CD4-positive, alpha-beta T cell (primary cell): ENCODE data around the gene USP53. TPM values are rescaled to one million over a fixed set of nuclear protein-coding genes. Genes with fewer than 3 reads are reported as not detected.

Experiments used
- ATAC-seq: fragments of 200-7000 bp; cut with Tn5 transposase; one replicate; pipeline ENCODE4 v1.10.0; 2022; ENCODE audit warnings: mild to moderate bottlenecking; ENCODE audit not compliant: poor library complexity
- CTCF ChIA-PET: fragments of 350-600 bp; sonication (Branson Sonifier 250); formaldehyde crosslinking; loops from one replicate; lab custom pipeline; 2021; ENCODE audit warnings: antibody characterized with exemption, inconsistent platforms; lab: Charles Lee
- POLR2A ChIA-PET: fragments of 350-600 bp; sonication (Branson Sonifier 250); formaldehyde crosslinking; loops from one replicate; lab custom pipeline; 2021; ENCODE audit warnings: antibody characterized with exemption, inconsistent platforms; lab: Charles Lee
- DNase-seq, 14 experiments: peaks; one replicate each; pipeline ENCODE4 v3.0.0-alpha.2; 2013 to 2020; ENCODE audit warnings: mixed read lengths in 2 of 14
- H3K27ac ChIP-seq, 2 donors: one replicate each; pipeline versions ENCODE4 v1.5.1 to v1.7.0; 2013; ENCODE audit warnings: low read length in 2 of 2, low read depth in 1 of 2, mild to moderate bottlenecking in 1 of 2
- H3K27me3 ChIP-seq, 2 experiments: 1 replicate in 1 of 2; 2 replicates in 1 of 2; pipeline versions ENCODE4 v1.6.1 to v1.7.0; 2013; ENCODE audit warnings: low read length in 2 of 2, control low read depth in 1 of 2, mild to moderate bottlenecking in 1 of 2, moderate library complexity in 1 of 2; ENCODE audit not compliant: insufficient read depth in 2 of 2, control insufficient read depth in 1 of 2
- H3K36me3 ChIP-seq: one replicate; pipeline ENCODE4 v1.6.1; 2013; ENCODE audit warnings: low read length, control low read depth; ENCODE audit not compliant: insufficient read depth
- H3K4me1 ChIP-seq: one replicate; pipeline ENCODE4 v1.6.1; 2013; ENCODE audit warnings: low read length, control low read depth; ENCODE audit not compliant: insufficient read depth
- H3K4me3 ChIP-seq: one replicate; pipeline ENCODE4 v1.5.1; 2013; ENCODE audit warnings: mild to moderate bottlenecking, low read length, moderate library complexity
- H3K9me3 ChIP-seq, 2 experiments: 1 replicate in 1 of 2; 2 replicates in 1 of 2; pipeline versions ENCODE4 v1.6.1 to v1.7.0; 2013; ENCODE audit warnings: low read length in 2 of 2, mild to moderate bottlenecking in 2 of 2, control low read depth in 1 of 2, moderate library complexity in 1 of 2; ENCODE audit not compliant: control insufficient read depth in 1 of 2, insufficient read depth in 1 of 2
- H3K27ac Mint-ChIP-seq: one replicate; pipeline ENCODE4 v1.8.0; 2020; ENCODE audit warnings: mixed read lengths
- H3K27me3 Mint-ChIP-seq: one replicate; pipeline ENCODE4 v1.8.0; 2021; ENCODE audit warnings: mixed read lengths
- H3K36me3 Mint-ChIP-seq: one replicate; pipeline ENCODE4 v1.8.0; 2021; ENCODE audit warnings: low read depth, mixed read lengths
- H3K4me1 Mint-ChIP-seq: one replicate; pipeline ENCODE4 v1.8.0; 2021; ENCODE audit warnings: low read depth, mixed read lengths
- H3K4me3 Mint-ChIP-seq: one replicate; pipeline ENCODE4 v1.8.0; 2020; ENCODE audit warnings: mild to moderate bottlenecking, mixed read lengths
- H3K9me3 Mint-ChIP-seq: one replicate; pipeline ENCODE4 v1.8.0; 2020; ENCODE audit warnings: mixed read lengths
- CTCF ChIP-seq: fragments of 200-600 bp; IDR thresholded peaks from one replicate; pipeline ENCODE4 v1.8.0; 2022; ENCODE audit warnings: antibody characterized with exemption, mild to moderate bottlenecking
- intact Hi-C, 2 experiments: fragments of 100-400 bp; cut with DNase I in 1 of 2; cut with micrococcal nuclease in 1 of 2; formaldehyde crosslinking; loops; one replicate each; pipeline versions ENCODE4 v1.15.1 to v1.9.0; 2023 to 2025; cut with DNase I, micrococcal nuclease
- total RNA-seq, 174 experiments: library from RNA in 2 of 174; stranded (reverse) in 2 of 174; gene quantifications; one replicate each; pipeline ENCODE4 v1.2.3 and lab custom pipeline; 2021 to 2026

The USP53 gene
- total RNA-seq, 2 experiments from 2014 or later = 15.1 to 15.5 TPM

- Mint-ChIP-seq H3K27ac (no peak overlapping the region), H3K4me3 (peak overlapping the region; percentile 21), H3K36me3 (peaks cover 22% of the 10 kb centered on the region), H3K4me1 (peaks cover 22% of the 10 kb centered on the region), H3K27me3 (peaks cover 8% of the 10 kb centered on the region), H3K9me3 (no peaks in the 10 kb centered on the region)
- no peak overlapping the region for H3K4me3 ChIP-seq
- no peak overlapping the region for H3K27ac ChIP-seq
- DNase-seq = no peak
- ATAC-seq = no peak
- H3K9me3 ChIP-seq = no peaks in the 10 kb centered on the region
- ChIA-PET CTCF (no interaction called here), POLR2A (no interaction called here)
- no peak for TF ChIP-seq CTCF
- intact Hi-C loops = loop anchor here in 1 of 2 experiments (5.0 to 10.0 kb wide), 4 partner anchors 69 to 1029 kb away; partner anchors contain the start of gene USP53
- H3K4me1 ChIP-seq = peaks cover 16% of the 10 kb centered on the region
- no peaks in the 10 kb centered on the region for H3K36me3 ChIP-seq
- no peaks in the 10 kb centered on the region for H3K27me3 ChIP-seq
Observed at GRCh38 chr4:119303587-119304305, 91.2 kb downstream of the USP53 start.

- ChIA-PET POLR2A (no interaction called here), CTCF (no interaction called here)
- DNase-seq = no peak
- Histone ChIP-seq H3K36me3 (no peaks in the 10 kb centered on the region), H3K27me3 (no peaks in the 10 kb centered on the region), H3K4me1 (peaks cover 9% of the 10 kb centered on the region), H3K9me3 (no peaks in the 10 kb centered on the region), H3K27ac (no peak overlapping the region), H3K4me3 (no peak overlapping the region)
- Mint-ChIP-seq H3K36me3 (peaks cover 15% of the 10 kb centered on the region), H3K4me3 (no peak overlapping the region), H3K9me3 (no peaks in the 10 kb centered on the region), H3K27ac (no peak overlapping the region), H3K4me1 (peaks cover 15% of the 10 kb centered on the region), H3K27me3 (peaks cover 8% of the 10 kb centered on the region)
- no peak for TF ChIP-seq CTCF
- no peak for ATAC-seq
- intact Hi-C loops = loop anchor here in 1 of 2 experiments (5.0 to 10.0 kb wide), 4 partner anchors 68 to 1030 kb away; partner anchors contain the start of gene USP53
Observed at GRCh38 chr4:119304431-119304830, 91.9 kb downstream of the USP53 start.

GRCh38 chr4:119307606-119308005, 95.1 kb downstream of the USP53 start:
- ATAC-seq (no peak), DNase-seq (no peak)
- intact Hi-C loops = loop anchor here in 1 of 2 experiments (10.0 kb wide), 1 partner anchor 1033 kb away; no protein-coding TSS in a partner anchor
- Mint-ChIP-seq H3K9me3 (no peaks in the 10 kb centered on the region), H3K27ac (no peak overlapping the region), H3K4me1 (no peaks in the 10 kb centered on the region), H3K36me3 (no peaks in the 10 kb centered on the region), H3K4me3 (no peak overlapping the region), H3K27me3 (peaks cover 12% of the 10 kb centered on the region)
- no peak for TF ChIP-seq CTCF
- POLR2A ChIA-PET = no interaction called here
- H3K4me3 ChIP-seq = no peak overlapping the region
- H3K4me1 ChIP-seq = no peaks in the 10 kb centered on the region
- CTCF ChIA-PET = no interaction called here
- H3K9me3 ChIP-seq = no peaks in the 10 kb centered on the region
- no peaks in the 10 kb centered on the region for H3K36me3 ChIP-seq
- H3K27me3 ChIP-seq = no peaks in the 10 kb centered on the region
- no peak overlapping the region for H3K27ac ChIP-seq
